GM12872 (cell line): ENCODE results near the gene SLC35D2.

Source experiments
- CTCF ChIP-seq: IDR thresholded peaks from 3 replicates; pipeline ENCODE4 v1.5.1; 2011; ENCODE audit warnings: low read depth, mild to moderate bottlenecking, low read length, moderate library complexity; ENCODE audit not compliant: insufficient read depth

SLC35D2 gene

GRCh38 chr9:96383165-96383942 lies at the start of gene SLC35D2:
TSS of gene SLC35D2 (minus strand) at chr9:96383711. CDS start at chr9:96383634, 77 bp downstream.
- TF ChIP-seq CTCF, result no peak

DNA sequence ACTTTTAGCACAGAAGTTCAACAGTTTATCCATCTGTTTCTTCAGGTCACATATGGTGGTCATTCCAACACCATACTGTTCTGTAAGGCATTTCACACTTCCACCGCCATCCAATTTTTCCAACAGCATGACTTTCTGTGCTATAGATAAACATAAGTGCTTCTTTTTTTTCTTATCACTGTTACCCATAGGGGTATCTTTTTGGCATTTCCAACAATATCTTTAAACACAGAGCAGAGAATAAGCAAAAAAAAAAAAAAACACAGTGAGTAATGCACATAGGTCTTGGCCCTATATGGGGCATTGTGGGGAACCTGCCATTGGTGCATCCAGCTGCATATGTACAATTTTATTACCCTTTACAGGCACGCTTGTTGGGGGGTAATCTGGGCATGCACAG lies 46.9 kb upstream of the SLC35D2 start:
- no peak for TF ChIP-seq CTCF

- no peak for TF ChIP-seq CTCF
Measured at GRCh38 chr9:96429732-96430131, 46.2 kb upstream of the SLC35D2 start.

GRCh38 chr9:96425500-96426169 lies 42.1 kb upstream of the SLC35D2 start:
- TF ChIP-seq CTCF, result no peak

DNA sequence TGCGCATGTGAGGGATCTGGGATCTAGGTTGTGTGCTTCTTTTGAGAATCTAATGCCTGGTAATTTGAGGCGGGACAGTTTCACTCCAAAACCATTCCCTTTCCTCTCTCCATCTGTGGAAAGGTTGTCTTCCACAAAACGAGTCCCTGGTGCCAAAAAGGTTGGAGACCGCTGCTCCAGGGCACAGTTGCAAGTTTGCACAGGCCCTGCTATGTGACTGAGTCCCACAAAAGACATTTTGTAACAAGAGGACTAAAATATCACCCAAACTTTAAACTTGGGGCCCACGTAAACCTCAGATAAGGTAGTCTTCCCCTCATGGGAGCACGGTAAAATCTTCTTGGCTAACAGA lies 40.5 kb upstream of the SLC35D2 start:
- TF ChIP-seq CTCF, result no peak

DNA sequence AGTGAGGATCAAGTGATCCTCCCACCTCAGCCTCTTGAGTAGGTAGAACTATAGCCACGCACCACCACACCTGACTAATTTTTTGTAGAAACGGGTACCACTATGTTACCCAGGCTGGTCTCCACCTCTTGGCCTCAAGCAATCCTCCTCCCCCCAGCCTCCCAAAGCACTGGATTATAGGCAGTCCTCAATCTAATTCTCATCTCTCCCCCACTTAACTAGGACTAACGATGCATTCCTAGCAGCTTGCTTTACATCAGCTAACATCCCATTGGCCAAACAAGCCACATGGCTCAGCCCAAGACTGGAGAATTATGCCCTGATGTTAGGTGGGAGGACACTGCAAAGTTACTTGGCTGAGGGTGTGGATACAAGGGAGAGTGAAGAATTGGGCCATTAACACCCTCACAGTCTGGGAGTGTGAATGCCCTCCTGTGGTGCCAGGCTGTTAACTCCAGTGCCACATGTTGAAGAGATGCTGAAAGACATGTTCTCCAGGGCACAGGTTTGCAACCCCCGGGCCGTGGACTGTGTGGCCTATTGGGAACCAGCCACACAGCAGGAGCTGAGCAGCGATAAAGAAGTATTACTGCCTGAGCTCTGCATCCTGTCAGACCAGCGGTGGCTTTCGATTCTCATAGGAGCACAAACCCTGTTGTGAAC lies 39.9 kb upstream of the SLC35D2 start:
- TF ChIP-seq CTCF, result no peak

GRCh38 chr9:96420468-96421219 lies 37.1 kb upstream of the SLC35D2 start:
- TF ChIP-seq CTCF, result no peak
